Suprapubic skin (tissue), 4 donors: ENCODE data around the gene VWA5B2. TPM values are rescaled to one million over a fixed set of nuclear protein-coding genes. Genes with fewer than 3 reads are reported as not detected.

Experiments
- DNase-seq, 2 donors: peaks; one replicate each; pipeline ENCODE4 v3.0.0-alpha.2; 2019; ENCODE audit warnings: low spot score in 2 of 2
- H3K27ac ChIP-seq: fragments of 200-600 bp; sonication (generic); one replicate; pipeline ENCODE4 v1.5.1; 2019
- H3K27me3 ChIP-seq: fragments of 200-600 bp; sonication (generic); one replicate; pipeline ENCODE4 v1.5.1; 2019
- H3K36me3 ChIP-seq: fragments of 200-600 bp; sonication (generic); one replicate; pipeline ENCODE4 v1.5.1; 2019
- H3K4me1 ChIP-seq: fragments of 200-600 bp; sonication (generic); one replicate; pipeline ENCODE4 v1.5.1; 2019
- H3K4me3 ChIP-seq: fragments of 200-600 bp; sonication (generic); one replicate; pipeline ENCODE4 v1.5.1; 2019; ENCODE audit warnings: mild to moderate bottlenecking
- H3K9me3 ChIP-seq: fragments of 200-600 bp; sonication (generic); one replicate; pipeline ENCODE4 v1.5.1; 2019
- CTCF ChIP-seq, 2 donors: fragments of 200-600 bp in 1 of 2; fragments of 450-650 bp in 1 of 2; sonication (generic) in 1 of 2; IDR thresholded peaks; one replicate each; pipeline ENCODE4 v1.5.1; 2016 to 2019; ENCODE audit warnings: antibody characterized with exemption in 2 of 2, mild to moderate bottlenecking in 1 of 2, moderate library complexity in 1 of 2
- EP300 ChIP-seq: sonication (generic); formaldehyde crosslinking; IDR thresholded peaks from one replicate; pipeline ENCODE4 v1.6.1; 2017; ENCODE audit warnings: antibody characterized with exemption
- POLR2A ChIP-seq, 2 donors: fragments of 450-650 bp; IDR thresholded peaks; one replicate each; pipeline ENCODE4 v1.6.1; 2017; ENCODE audit warnings: antibody characterized with exemption in 2 of 2, mild to moderate bottlenecking in 2 of 2, moderate library complexity in 2 of 2
- POLR2AphosphoS5 ChIP-seq, 3 donors: sonication (generic); formaldehyde crosslinking; IDR thresholded peaks; one replicate each; pipeline ENCODE4 v1.6.1; 2017; ENCODE audit warnings: antibody characterized with exemption in 3 of 3
- WGBS: methylation state at CpG from one replicate; pipeline ENCODE4 v1.1.5; 2018; 5-methylcytosine and 5-hydroxymethylcytosine counted together
- total RNA-seq, 4 donors: library from RNA; depleted of rRNA; stranded (reverse); fragments of >200 nt; gene quantifications; one replicate each; pipeline ENCODE4 v1.1.0, GENCODE V29; 2016

VWA5B2 gene
- total RNA-seq, 4 donors from 2014 or later, result 0.24 TPM; not detected in 3

- Histone ChIP-seq H3K4me1 (peaks cover 29% of the 10 kb centered on the region), H3K36me3 (peaks cover 61% of the 10 kb centered on the region), H3K27ac (peak overlapping the region; percentile 70), H3K27me3 (no peaks in the 10 kb centered on the region), H3K4me3 (peak overlapping the region; percentile 87), H3K9me3 (no peaks in the 10 kb centered on the region)
- DNase-seq, result peak; percentile 99 to 100
- TF ChIP-seq POLR2AphosphoS5 (IDR thresholded peaks at IDR 0.05) (no peak), CTCF (IDR thresholded peaks at IDR 0.05) (no peak)
- WGBS, result 3% methylated on average over 28 of the region's 55 CpGs
Observed at GRCh38 chr3:184185461-184186183, 43.8 kb upstream of the VWA5B2 start.

- Histone ChIP-seq H3K4me1 (peaks cover 29% of the 10 kb centered on the region), H3K4me3 (peak within 1 kb of the TSS; percentile 87), H3K9me3 (no peaks in the 10 kb centered on the region), H3K36me3 (peaks cover 61% of the 10 kb centered on the region), H3K27me3 (no peaks in the 10 kb centered on the region), H3K27ac (peak within 1 kb of the TSS; percentile 70)
- TF ChIP-seq POLR2A (IDR thresholded peaks at IDR 0.05) (peak; percentile 10 to 69), EP300 (no peak), CTCF (IDR thresholded peaks at IDR 0.05) (no peak), POLR2AphosphoS5 (IDR thresholded peaks at IDR 0.05) (peak in 1 of 3 donors; percentile 22)
- WGBS, result under 1% methylated on average over 39 of the region's 45 CpGs
- no peak for DNase-seq
Observed at GRCh38 chr3:184186184-184186901, 43.0 kb upstream of the VWA5B2 start, which contains the start of gene ABCF3. Gene ABCF3, plus strand, starts transcription at chr3:184186199. Its CDS starts 9 bp downstream, at chr3:184186208.

- Histone ChIP-seq H3K27ac (no peak overlapping the region), H3K4me3 (peak overlapping the region; percentile 87), H3K9me3 (no peaks in the 10 kb centered on the region), H3K36me3 (peaks cover 61% of the 10 kb centered on the region), H3K4me1 (peaks cover 29% of the 10 kb centered on the region), H3K27me3 (no peaks in the 10 kb centered on the region)
- no peak for DNase-seq
- WGBS, result 12% methylated on average over 3 of the region's 3 CpGs
- TF ChIP-seq EP300, result no peak
- TF ChIP-seq CTCF (IDR thresholded peaks at IDR 0.05), result no peak
- TF ChIP-seq POLR2AphosphoS5 (IDR thresholded peaks at IDR 0.05), result no peak
- TF ChIP-seq POLR2A (IDR thresholded peaks at IDR 0.05), result no peak
Observed at GRCh38 chr3:184186902-184187207, 42.5 kb upstream of the VWA5B2 start.

- no peaks in the 10 kb centered on the region for H3K9me3 ChIP-seq
- no peak for DNase-seq
- no peaks in the 10 kb centered on the region for H3K27me3 ChIP-seq
- WGBS, result 87% methylated on average over 16 of the region's 17 CpGs
- no peak overlapping the region for H3K4me3 ChIP-seq
- TF ChIP-seq POLR2AphosphoS5 (IDR thresholded peaks at IDR 0.05) (no peak), EP300 (no peak), CTCF (IDR thresholded peaks at IDR 0.05) (no peak), POLR2A (IDR thresholded peaks at IDR 0.05) (no peak)
- no peak overlapping the region for H3K27ac ChIP-seq
- peaks cover 29% of the 10 kb centered on the region for H3K4me1 ChIP-seq
- peaks cover 61% of the 10 kb centered on the region for H3K36me3 ChIP-seq
Observed at GRCh38 chr3:184188080-184188479, 41.3 kb upstream of the VWA5B2 start.

GRCh38 chr3:184189421-184189820, 40.0 kb upstream of the VWA5B2 start:
- DNase-seq, result no peak
- Histone ChIP-seq H3K4me1 (peaks cover 29% of the 10 kb centered on the region), H3K9me3 (no peaks in the 10 kb centered on the region), H3K27ac (no peak overlapping the region), H3K4me3 (no peak overlapping the region), H3K27me3 (no peaks in the 10 kb centered on the region), H3K36me3 (peaks cover 61% of the 10 kb centered on the region)
- TF ChIP-seq POLR2A (IDR thresholded peaks at IDR 0.05), result no peak
- TF ChIP-seq EP300, result no peak
- TF ChIP-seq POLR2AphosphoS5 (IDR thresholded peaks at IDR 0.05), result no peak
- no peak for TF ChIP-seq CTCF (IDR thresholded peaks at IDR 0.05)
- 94% methylated on average over 12 of the region's 13 CpGs for WGBS
